HCT116 (cell line): Measurements from ENCODE around the gene ZNF892. TPM values are rescaled to one million over a fixed set of nuclear protein-coding genes. Genes with fewer than 3 reads are reported as not detected.

Experiments used
- ATAC-seq: fragments of 200-7000 bp; cut with Tn5 transposase; 2 replicates; pipeline ENCODE4 v1.9.1; 2020; ENCODE audit warnings: mild to moderate bottlenecking, moderate library complexity
- BruUV-seq: library from RNA; stranded (reverse); fragments of 400-500 nt; replicated peaks from 2 replicates; lab custom pipeline; 2021; lab: Mats Ljungman, UMichigan
- CTCF ChIA-PET: fragments of 300-600 bp; sonication (Branson Sonifier 250); formaldehyde crosslinking; loops from one replicate; lab custom pipeline; 2021; ENCODE audit warnings: antibody characterized with exemption; lab: Charles Lee
- POLR2A ChIA-PET: fragments of 300-600, 350-600 bp; sonication (Branson Sonifier 250); formaldehyde crosslinking; loops from one replicate; lab custom pipeline; 2021; ENCODE audit warnings: antibody characterized with exemption; lab: Charles Lee
- RAD21 ChIA-PET, 2 experiments: fragments of 300-600 bp; sonication (Branson Sonifier 250); formaldehyde crosslinking; loops; one replicate each; lab custom pipeline; 2023; ENCODE audit warnings: low total read pairs in 2 of 2; ENCODE audit not compliant: uncharacterized antibody in 2 of 2, unreplicated experiment in 2 of 2, low non-redundant PET in 1 of 2; lab: Charles Lee
- DNase-seq: peaks from one replicate; pipeline ENCODE4 v3.0.0-alpha.2; 2010; ENCODE audit warnings: low read depth, low spot score
- H2AFZ ChIP-seq: fragments of 200-600 bp; shearing (Covaris generic), sonication (generic); 2 replicates; pipeline ENCODE4 v1.6.1; 2017; ENCODE audit warnings: low read depth, mixed run types, mixed read lengths, antibody characterized with exemption, low read length; ENCODE audit not compliant: poor library complexity, severe bottlenecking
- H3K27ac ChIP-seq: 2 replicates; pipeline ENCODE4 v1.5.1; 2012; ENCODE audit warnings: low read depth, low read length
- H3K27me3 ChIP-seq: fragments of 200-600 bp; sonication (generic); 2 replicates; pipeline ENCODE4 v1.6.1; 2016; ENCODE audit warnings: mixed run types, low read length, mixed read lengths; ENCODE audit not compliant: insufficient read depth
- H3K36me3 ChIP-seq, 2 experiments: fragments of 200-500 bp in 1 of 2; fragments of 200-600 bp in 1 of 2; sonication (Bioruptor generic) in 1 of 2; sonication (generic) in 1 of 2; 2 replicates each; pipeline versions ENCODE4 v1.5.1 to v1.6.1; 2014 to 2016; ENCODE audit warnings: low read length in 2 of 2, inconsistent platforms in 1 of 2, mixed read lengths in 1 of 2, mixed run types in 1 of 2; ENCODE audit not compliant: insufficient read depth in 2 of 2, control insufficient read depth in 1 of 2
- H3K4me1 ChIP-seq, 2 experiments: fragments of 200-600 bp in 1 of 2; sonication (generic) in 1 of 2; 2 replicates each; pipeline versions ENCODE4 v1.5.1 to v1.6.1; 2012 to 2017; ENCODE audit warnings: low read length in 2 of 2, inconsistent platforms in 1 of 2, mild to moderate bottlenecking in 1 of 2, mixed read lengths in 1 of 2, mixed run types in 1 of 2, moderate library complexity in 1 of 2; ENCODE audit not compliant: insufficient read depth in 2 of 2, control insufficient read depth in 1 of 2
- H3K4me2 ChIP-seq: fragments of 200-600 bp; sonication (generic); 2 replicates; pipeline ENCODE4 v1.6.1; 2017; ENCODE audit warnings: mixed run types, low read length, mixed read lengths
- H3K4me3 ChIP-seq, 2 experiments: fragments of 200-600 bp in 1 of 2; sonication (generic) in 1 of 2; replicated peaks in 1 of 2; 2 replicates each; pipeline ENCODE4 v1.5.1; 2011 to 2016; ENCODE audit warnings: low read length in 2 of 2, control low read depth in 1 of 2, low read depth in 1 of 2, mild to moderate bottlenecking in 1 of 2, mixed read lengths in 1 of 2, mixed run types in 1 of 2
- H3K79me2 ChIP-seq: fragments of 200-600 bp; sonication (generic); 2 replicates; pipeline ENCODE4 v1.6.1; 2017; ENCODE audit warnings: mild to moderate bottlenecking, mixed run types, low read length, moderate library complexity, mixed read lengths; ENCODE audit not compliant: insufficient read depth
- H3K9ac ChIP-seq: fragments of 200-600 bp; sonication (generic); 2 replicates; pipeline ENCODE4 v1.6.1; 2016; ENCODE audit warnings: low read length, mixed read lengths
- H3K9me2 ChIP-seq: fragments of 200-600 bp; sonication (generic), shearing (Covaris generic); 2 replicates; pipeline ENCODE4 v1.6.1; 2017; ENCODE audit warnings: mixed run types, mild to moderate bottlenecking, moderate library complexity; ENCODE audit not compliant: insufficient read depth
- H3K9me3 ChIP-seq, 2 experiments: fragments of 200-500 bp in 1 of 2; fragments of 200-600 bp in 1 of 2; sonication (Bioruptor generic) in 1 of 2; sonication (generic) in 1 of 2; 2 replicates each; pipeline ENCODE4 v1.6.1; 2014 to 2017; ENCODE audit warnings: low read length in 2 of 2, mixed read lengths in 2 of 2, inconsistent platforms in 1 of 2, low read depth in 1 of 2, mild to moderate bottlenecking in 1 of 2, mixed run types in 1 of 2, moderate library complexity in 1 of 2; ENCODE audit not compliant: control insufficient read depth in 1 of 2, insufficient read depth in 1 of 2
- H4K20me1 ChIP-seq: fragments of 200-600 bp; sonication (generic), shearing (Covaris generic); 2 replicates; pipeline ENCODE4 v1.6.1; 2017; ENCODE audit warnings: mixed run types, mild to moderate bottlenecking, moderate library complexity; ENCODE audit not compliant: insufficient read depth
- CEBPB ChIP-seq: IDR thresholded peaks from 2 replicates; pipeline ENCODE4 v1.6.1; 2012; ENCODE audit warnings: low read depth
- EZH2phosphoT487 ChIP-seq: fragments of 200-600 bp; IDR thresholded peaks from 2 replicates; pipeline ENCODE4 v1.6.1; 2018; ENCODE audit warnings: antibody characterized with exemption, borderline replicate concordance
- FOSL1 ChIP-seq: IDR thresholded peaks from 2 replicates; pipeline ENCODE4 v1.6.1; 2012; ENCODE audit warnings: low read depth
- JUND ChIP-seq: IDR thresholded peaks from 2 replicates; pipeline ENCODE4 v1.6.1; 2012
- MAX ChIP-seq: IDR thresholded peaks from 2 replicates; pipeline ENCODE4 v1.6.1; 2012
- POLR2A ChIP-seq: IDR thresholded peaks from 2 replicates; pipeline ENCODE4 v1.7.0; 2011; ENCODE audit warnings: borderline replicate concordance; ENCODE audit not compliant: insufficient read depth, insufficient read length; ENCODE audit errors: extremely low read depth
- RAD21 ChIP-seq: IDR thresholded peaks from 2 replicates; pipeline ENCODE4 v1.6.1; 2012; ENCODE audit warnings: low read depth, mild to moderate bottlenecking
- SIN3A ChIP-seq: IDR thresholded peaks from 2 replicates; pipeline ENCODE4 v1.6.1; 2012; ENCODE audit warnings: low read depth
- SP1 ChIP-seq: IDR thresholded peaks from 2 replicates; pipeline ENCODE4 v1.6.1; 2012; ENCODE audit warnings: low read depth
- TCF7L2 ChIP-seq: IDR thresholded peaks from 2 replicates; pipeline ENCODE4 v1.7.0; 2011; ENCODE audit warnings: borderline replicate concordance, inconsistent platforms; ENCODE audit not compliant: insufficient read depth, insufficient read length; ENCODE audit errors: extremely low read depth
- YY1 ChIP-seq: IDR thresholded peaks from 2 replicates; pipeline ENCODE4 v1.6.1; 2011; ENCODE audit warnings: low read length, low read depth, moderate library complexity, mild to moderate bottlenecking; ENCODE audit not compliant: insufficient replicate concordance; ENCODE audit errors: extremely low read depth
- ZFX ChIP-seq: fragments of 450-650 bp; IDR thresholded peaks from 2 replicates; pipeline ENCODE4 v1.6.1; 2017
- ZNF274 ChIP-seq: fragments of 200-500 bp; sonication (Bioruptor generic); IDR thresholded peaks from 2 replicates; pipeline ENCODE4 v1.6.1; 2014; ENCODE audit warnings: mild to moderate bottlenecking, low read depth, low read length, inconsistent platforms
- intact Hi-C: fragments of 100-400 bp; cut with micrococcal nuclease; formaldehyde crosslinking; loops from 2 replicates; pipeline ENCODE4 v1.10.0; 2022
- total RNA-seq: library from RNA; stranded (reverse); gene quantifications from one replicate; pipeline ENCODE4 v1.2.1, GENCODE V29; 2021; ENCODE audit not compliant: unreplicated experiment
- TF ChIP-seq, protein P1 (sequence below): IDR thresholded peaks from 2 replicates; pipeline ENCODE4 v1.6.1; 2011; ENCODE audit warnings: mild to moderate bottlenecking, low read length, moderate library complexity; ENCODE audit not compliant: insufficient replicate concordance; ENCODE audit errors: extremely low read depth

Gene ZNF892
- total RNA-seq, 1 experiment from 2014 or later = 0.27 TPM

- H3K9me2 ChIP-seq = no peaks in the 10 kb centered on the region
- DNase-seq (no peak), ATAC-seq (no peak)
- no peaks in the 10 kb centered on the region for H4K20me1 ChIP-seq
- no peak overlapping the region for H3K4me2 ChIP-seq
- BruUV-seq = no TSS peak
- H3K9me3 ChIP-seq = peaks cover 0 to 4% of the 10 kb centered on the region in 2 experiments; a peak in 2 of 4 replicates
- H3K4me3 ChIP-seq = no peak overlapping the region
- ChIA-PET POLR2A (no interaction called here), RAD21 (no interaction called here), CTCF (no interaction called here)
- H3K9ac ChIP-seq = no peak overlapping the region
- intact Hi-C loops = no loop called here
- peaks cover 0 to 5% of the 10 kb centered on the region in 2 experiments; a peak in 1 of 4 replicates for H3K4me1 ChIP-seq
- H3K79me2 ChIP-seq = no peaks in the 10 kb centered on the region
- no peaks in the 10 kb centered on the region for H3K36me3 ChIP-seq
- TF ChIP-seq JUND = no peak
- no peak for TF ChIP-seq SIN3A
- no peak for TF ChIP-seq ZFX
- TF ChIP-seq SP1 = no peak
- TF ChIP-seq FOSL1 = no peak
- no peak for TF ChIP-seq YY1
- TF ChIP-seq TCF7L2 = no peak
- no peak for TF ChIP-seq EZH2phosphoT487
- TF ChIP-seq ZNF274 = no peak
- no peak for TF ChIP-seq CEBPB
- no peak for TF ChIP-seq POLR2A
- no peak for TF ChIP-seq RAD21
- TF ChIP-seq MAX = no peak
- TF ChIP-seq, protein P1, sequence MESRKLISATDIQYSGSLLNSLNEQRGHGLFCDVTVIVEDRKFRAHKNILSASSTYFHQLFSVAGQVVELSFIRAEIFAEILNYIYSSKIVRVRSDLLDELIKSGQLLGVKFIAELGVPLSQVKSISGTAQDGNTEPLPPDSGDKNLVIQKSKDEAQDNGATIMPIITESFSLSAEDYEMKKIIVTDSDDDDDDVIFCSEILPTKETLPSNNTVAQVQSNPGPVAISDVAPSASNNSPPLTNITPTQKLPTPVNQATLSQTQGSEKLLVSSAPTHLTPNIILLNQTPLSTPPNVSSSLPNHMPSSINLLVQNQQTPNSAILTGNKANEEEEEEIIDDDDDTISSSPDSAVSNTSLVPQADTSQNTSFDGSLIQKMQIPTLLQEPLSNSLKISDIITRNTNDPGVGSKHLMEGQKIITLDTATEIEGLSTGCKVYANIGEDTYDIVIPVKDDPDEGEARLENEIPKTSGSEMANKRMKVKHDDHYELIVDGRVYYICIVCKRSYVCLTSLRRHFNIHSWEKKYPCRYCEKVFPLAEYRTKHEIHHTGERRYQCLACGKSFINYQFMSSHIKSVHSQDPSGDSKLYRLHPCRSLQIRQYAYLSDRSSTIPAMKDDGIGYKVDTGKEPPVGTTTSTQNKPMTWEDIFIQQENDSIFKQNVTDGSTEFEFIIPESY = no peak
- H3K27ac ChIP-seq = no peak overlapping the region
- H3K27me3 ChIP-seq = no peaks in the 10 kb centered on the region
- no peak overlapping the region for H2AFZ ChIP-seq
These were observed 2.9 kb upstream of the ZNF892 start for GRCh38 chr2:95204396-95204795.
